Epithelial cell of esophagus (primary cell): Measurements from ENCODE around the gene DHRSX.
"Not testable (repeated sequence)": the region's sequence is repeated elsewhere in the genome, so short reads cannot be mapped to it uniquely, and the experiment has no call there.

Source experiments
- DNase-seq: peaks from one replicate; pipeline ENCODE4 v3.0.0; 2010; ENCODE audit warnings: low read depth
- H3K4me3 ChIP-seq: 2 replicates; pipeline ENCODE4 v1.5.1; 2011; ENCODE audit warnings: mild to moderate bottlenecking, low read length, control low read depth
- TF ChIP-seq, protein P1 (sequence below): IDR thresholded peaks from 2 replicates; pipeline ENCODE4 v1.5.1; 2011; ENCODE audit warnings: low read depth, mild to moderate bottlenecking, low read length, control low read depth, inconsistent platforms; ENCODE audit not compliant: insufficient read depth; ENCODE audit errors: missing control alignments

The DHRSX gene

DNA sequence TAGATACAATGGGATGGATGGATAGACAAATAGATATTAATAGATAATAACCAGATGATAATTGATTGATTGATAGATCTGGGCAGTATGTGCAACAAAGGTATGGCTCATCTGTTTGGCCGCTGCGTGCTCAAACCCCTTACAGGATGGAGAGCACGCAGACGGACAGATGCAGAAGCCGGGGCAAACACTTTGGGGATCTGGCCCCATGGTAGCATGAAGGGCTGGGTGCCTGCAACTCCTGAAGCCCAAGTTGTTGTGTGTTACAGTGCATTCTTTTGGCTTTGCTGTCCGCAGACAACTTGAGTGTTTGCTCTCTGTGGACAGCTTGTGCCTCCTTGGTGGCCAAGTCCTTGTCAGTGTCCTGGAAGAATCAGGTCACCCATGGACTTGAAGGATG is 10.6 kb upstream of the DHRSX start:
- DNase-seq = no peak
- TF ChIP-seq, protein P1, sequence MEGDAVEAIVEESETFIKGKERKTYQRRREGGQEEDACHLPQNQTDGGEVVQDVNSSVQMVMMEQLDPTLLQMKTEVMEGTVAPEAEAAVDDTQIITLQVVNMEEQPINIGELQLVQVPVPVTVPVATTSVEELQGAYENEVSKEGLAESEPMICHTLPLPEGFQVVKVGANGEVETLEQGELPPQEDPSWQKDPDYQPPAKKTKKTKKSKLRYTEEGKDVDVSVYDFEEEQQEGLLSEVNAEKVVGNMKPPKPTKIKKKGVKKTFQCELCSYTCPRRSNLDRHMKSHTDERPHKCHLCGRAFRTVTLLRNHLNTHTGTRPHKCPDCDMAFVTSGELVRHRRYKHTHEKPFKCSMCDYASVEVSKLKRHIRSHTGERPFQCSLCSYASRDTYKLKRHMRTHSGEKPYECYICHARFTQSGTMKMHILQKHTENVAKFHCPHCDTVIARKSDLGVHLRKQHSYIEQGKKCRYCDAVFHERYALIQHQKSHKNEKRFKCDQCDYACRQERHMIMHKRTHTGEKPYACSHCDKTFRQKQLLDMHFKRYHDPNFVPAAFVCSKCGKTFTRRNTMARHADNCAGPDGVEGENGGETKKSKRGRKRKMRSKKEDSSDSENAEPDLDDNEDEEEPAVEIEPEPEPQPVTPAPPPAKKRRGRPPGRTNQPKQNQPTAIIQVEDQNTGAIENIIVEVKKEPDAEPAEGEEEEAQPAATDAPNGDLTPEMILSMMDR = no peak
- H3K4me3 ChIP-seq = no peak overlapping the region

DNA sequence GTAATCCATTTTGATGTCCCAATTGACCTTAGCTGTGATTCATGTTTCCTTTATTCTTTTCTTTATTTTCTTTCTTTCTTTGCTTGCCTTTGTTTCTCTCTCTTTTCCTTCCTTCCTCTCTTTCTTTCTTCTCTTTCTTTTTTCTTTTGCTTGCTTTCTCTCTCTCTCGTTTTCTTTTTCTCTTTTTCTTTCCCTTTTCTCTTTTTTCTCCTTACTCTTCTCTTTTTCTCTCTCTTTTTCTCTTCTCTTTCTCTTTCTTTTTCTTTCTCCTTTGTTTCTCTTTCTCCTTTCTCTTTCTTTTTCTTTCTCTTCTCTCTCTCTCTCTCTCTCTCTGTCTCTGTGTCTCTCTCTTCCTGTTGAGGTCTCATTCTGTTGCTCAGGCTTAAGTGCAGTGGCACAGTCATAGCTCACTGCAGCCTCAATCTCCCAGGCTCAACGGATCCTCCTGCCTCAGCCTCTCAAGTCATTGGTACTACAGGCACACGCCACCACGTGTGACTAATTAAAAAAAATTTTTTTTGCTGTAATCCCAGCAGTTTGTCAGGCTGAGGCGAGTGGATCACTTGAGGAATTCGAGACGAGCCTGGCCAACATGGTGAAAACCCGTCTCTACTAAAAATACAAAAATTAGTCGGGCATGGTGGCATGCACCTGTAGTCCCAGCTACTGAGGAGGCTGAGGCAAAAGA is 8.0 kb upstream of the DHRSX start:
- no peak overlapping the region for H3K4me3 ChIP-seq
- TF ChIP-seq, protein P1 = no peak
- DNase-seq = no peak

DNA sequence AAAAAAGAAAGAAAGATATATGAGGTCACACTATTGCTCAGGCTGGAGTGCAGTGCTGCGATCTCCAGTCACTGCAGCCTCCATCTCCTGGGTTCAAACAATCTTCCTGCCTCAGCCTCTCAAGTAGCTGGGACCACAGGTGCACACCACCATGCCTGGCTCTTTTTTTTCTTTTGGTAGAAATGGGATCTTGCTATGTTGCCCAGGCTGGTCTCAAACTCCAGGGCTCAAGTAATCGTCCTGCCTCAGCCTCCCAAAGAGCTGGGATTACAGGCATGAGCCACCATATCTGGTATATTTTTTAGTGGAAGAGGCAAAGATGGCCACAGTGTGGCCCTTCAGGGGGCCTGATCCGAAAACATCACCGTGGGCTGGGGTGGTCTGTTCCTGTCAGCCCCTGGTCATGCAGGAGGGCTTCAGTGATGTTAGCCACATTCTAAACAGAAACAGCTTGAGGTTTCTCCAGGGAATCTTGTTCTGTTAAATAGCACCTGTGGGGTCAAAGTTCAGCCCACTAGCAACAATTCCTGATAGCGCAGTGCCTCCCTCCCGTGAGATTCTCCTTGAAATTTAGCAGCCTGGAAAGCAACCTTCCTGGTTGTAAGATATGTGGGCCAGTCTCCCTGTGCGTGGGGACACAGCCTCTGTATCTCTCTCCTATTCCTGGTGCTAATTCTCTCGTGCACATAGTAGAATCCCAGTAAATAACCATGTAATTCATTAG is 7.3 kb upstream of the DHRSX start:
- DNase-seq = no peak
- TF ChIP-seq, protein P1 = no peak

DNA sequence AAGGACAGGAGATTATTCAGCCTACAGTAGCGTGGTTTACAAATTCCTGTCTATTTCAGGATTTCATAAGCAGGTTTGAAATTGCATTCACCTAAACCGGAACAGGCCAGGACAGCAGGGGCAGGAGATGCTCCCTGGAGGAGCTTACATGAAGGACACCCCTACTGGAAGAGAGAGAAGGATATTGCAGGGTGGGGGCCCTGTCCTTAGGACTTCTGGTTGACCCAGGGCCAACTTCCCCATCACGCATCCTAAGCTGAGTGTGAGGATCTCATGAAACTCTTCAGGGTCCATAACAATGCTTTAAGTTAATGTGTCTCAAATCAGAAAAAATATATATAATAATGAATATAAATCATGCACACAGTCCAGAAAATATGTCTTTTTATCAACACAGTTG is 6.4 kb upstream of the DHRSX start:
- DNase-seq = no peak
- H3K4me3 ChIP-seq = no peak overlapping the region
- TF ChIP-seq, protein P1 = no peak

More for the DNA sequence above, 7.3 kb upstream of the DHRSX start:
- H3K4me3 ChIP-seq = no peak overlapping the region

DNA sequence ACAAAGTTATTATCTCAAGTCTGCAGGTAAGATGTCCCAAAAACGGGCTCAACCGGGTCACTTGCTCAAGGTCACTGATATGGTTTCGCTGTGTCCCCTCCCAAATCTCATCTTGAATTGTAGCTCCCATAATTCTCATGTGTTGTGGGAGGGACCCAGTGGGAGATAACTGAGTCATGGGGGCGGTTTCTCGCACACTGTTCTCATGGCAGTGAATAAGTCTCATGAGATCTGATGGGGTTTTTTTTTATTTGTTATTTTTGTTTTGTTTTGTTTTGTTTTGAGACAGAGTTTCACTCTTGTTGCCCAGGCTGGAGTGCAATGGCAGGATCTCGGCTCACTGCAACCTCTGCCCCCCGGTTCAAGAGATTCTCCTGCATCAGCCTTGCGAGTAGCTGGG is 4.6 kb upstream of the DHRSX start:
- not testable (repeated sequence) for DNase-seq, H3K4me3 ChIP-seq

DNA sequence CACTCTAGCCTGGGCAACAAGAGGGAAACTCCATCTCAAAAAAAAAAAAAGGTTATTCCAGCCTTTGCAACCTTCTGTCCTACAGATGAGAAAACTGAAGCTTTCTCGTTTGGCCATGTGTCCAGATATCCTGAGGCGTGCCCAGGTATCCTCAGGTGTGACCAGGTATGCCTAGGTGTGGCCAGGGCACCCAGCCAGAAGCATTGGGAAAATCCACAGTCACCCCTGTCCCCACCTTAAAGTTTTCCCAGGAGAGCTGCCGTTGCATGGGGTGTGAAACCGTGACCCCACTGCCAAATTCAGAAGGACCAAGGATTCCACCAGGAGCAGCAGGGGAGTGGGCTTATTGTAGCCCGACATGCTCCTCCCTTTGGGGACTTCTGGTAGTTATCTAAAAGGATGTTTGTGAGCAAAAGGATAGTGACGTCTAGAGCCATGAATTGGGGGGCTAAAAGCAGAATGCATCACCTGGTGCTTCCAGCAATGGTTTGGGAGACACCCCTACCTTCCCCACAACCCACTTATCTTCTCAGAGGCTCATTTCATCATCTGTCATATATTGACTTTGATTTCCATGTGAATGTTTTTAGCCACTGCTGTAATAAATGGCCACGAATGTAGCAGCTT is 4.0 kb upstream of the DHRSX start:
- no peak overlapping the region for H3K4me3 ChIP-seq
- TF ChIP-seq, protein P1 = no peak
- DNase-seq = no peak
